SK-N-SH treated with all-trans-retinoic acid at 6 μM for 48 hours (cell line): ENCODE data around the gene NFYC.
A peak's percentile ranks its signal among the peaks of the same experiment; 100 is the strongest.

Source experiments
- ATAC-seq: fragments of 200-7000 bp; cut with Tn5 transposase; 3 replicates; pipeline ENCODE4 v1.9.1; 2020; ENCODE audit warnings: mild to moderate bottlenecking, moderate library complexity
- ARNTL ChIP-seq: fragments of 450-650 bp; formaldehyde crosslinking; IDR thresholded peaks from 2 replicates; pipeline ENCODE4 v1.5.0; 2020; ENCODE audit warnings: low read depth, mild to moderate bottlenecking, moderate library complexity, borderline replicate concordance
- BACH2 ChIP-seq: fragments of 250-450 bp; sonication (Bioruptor Pico); IDR thresholded peaks from 2 replicates; pipeline ENCODE4 v1.9.0; 2021; ENCODE audit warnings: mild to moderate bottlenecking, borderline replicate concordance
- CSDC2 ChIP-seq: fragments of 250-450 bp; sonication (Bioruptor Pico); IDR thresholded peaks from 2 replicates; pipeline ENCODE4 v1.5.0; 2020; ENCODE audit warnings: mild to moderate bottlenecking, moderate library complexity
- CSRNP3 ChIP-seq: fragments of 250-450 bp; sonication (Bioruptor Pico); IDR thresholded peaks from 2 replicates; pipeline ENCODE4 v1.5.1; 2021; ENCODE audit warnings: mild to moderate bottlenecking, moderate library complexity
- ESRRG ChIP-seq: fragments of 250-450 bp; sonication (Bioruptor Pico); IDR thresholded peaks from 2 replicates; pipeline ENCODE4 v1.6.1; 2021; ENCODE audit warnings: mild to moderate bottlenecking
- GLIS3 ChIP-seq: fragments of 250-450 bp; sonication (Bioruptor Pico); IDR thresholded peaks from 2 replicates; pipeline ENCODE4 v1.5.0; 2020; ENCODE audit warnings: mild to moderate bottlenecking, moderate library complexity
- ISL1 ChIP-seq: fragments of 250-450 bp; sonication (Bioruptor Pico); IDR thresholded peaks from 2 replicates; pipeline ENCODE4 v2.1.2; 2022; ENCODE audit warnings: mild to moderate bottlenecking, moderate library complexity
- OSR1 ChIP-seq: fragments of 250-450 bp; sonication (Bioruptor Pico); IDR thresholded peaks from 2 replicates; pipeline ENCODE4 v1.8.0; 2022; ENCODE audit warnings: moderate library complexity, mild to moderate bottlenecking, inconsistent platforms
- PPARA ChIP-seq: fragments of 250-450 bp; sonication (Bioruptor Pico); IDR thresholded peaks from 2 replicates; pipeline ENCODE4 v1.5.0; 2020; ENCODE audit warnings: mild to moderate bottlenecking, borderline replicate concordance
- RARB ChIP-seq: fragments of 250-450 bp; sonication (Bioruptor Pico); IDR thresholded peaks from 2 replicates; pipeline ENCODE4 v1.8.0; 2021; ENCODE audit warnings: mild to moderate bottlenecking, moderate library complexity
- SNAI2 ChIP-seq: fragments of 250-450 bp; sonication (Bioruptor Pico); IDR thresholded peaks from 2 replicates; pipeline ENCODE4 v1.5.0; 2020; ENCODE audit warnings: mild to moderate bottlenecking, moderate library complexity
- TCF4 ChIP-seq: fragments of 250-450 bp; sonication (Bioruptor Pico); IDR thresholded peaks from 2 replicates; pipeline ENCODE4 v1.8.0; 2021; ENCODE audit warnings: mild to moderate bottlenecking, moderate library complexity, borderline replicate concordance
- TOX ChIP-seq: fragments of 250-450 bp; sonication (Bioruptor Pico); IDR thresholded peaks from 2 replicates; pipeline ENCODE4 v1.8.0; 2021; ENCODE audit warnings: mild to moderate bottlenecking, moderate library complexity, borderline replicate concordance
- TSHZ2 ChIP-seq: fragments of 250-450 bp; sonication (Bioruptor Pico); IDR thresholded peaks from 2 replicates; pipeline ENCODE4 v1.5.0; 2020; ENCODE audit warnings: mild to moderate bottlenecking, moderate library complexity
- ZC3H10 ChIP-seq: fragments of 250-450 bp; sonication (Bioruptor Pico); IDR thresholded peaks from 2 replicates; pipeline ENCODE4 v1.5.1; 2021; ENCODE audit warnings: mild to moderate bottlenecking, moderate library complexity
- ZFP3 ChIP-seq: fragments of 250-450 bp; sonication (Bioruptor Pico); IDR thresholded peaks from 2 replicates; pipeline ENCODE4 v1.5.0; 2020; ENCODE audit warnings: mild to moderate bottlenecking, moderate library complexity
- ZFP30 ChIP-seq: fragments of 450-650 bp; formaldehyde crosslinking; IDR thresholded peaks from 2 replicates; pipeline ENCODE4 v1.5.0; 2022; ENCODE audit warnings: mild to moderate bottlenecking, moderate library complexity
- ZNF565 ChIP-seq: fragments of 450-650 bp; formaldehyde crosslinking; conservative IDR thresholded peaks from 2 replicates; pipeline ENCODE4 v1.5.0; 2020; ENCODE audit warnings: low read depth, mild to moderate bottlenecking, moderate library complexity
- ZNF70 ChIP-seq: fragments of 450-650 bp; formaldehyde crosslinking; IDR thresholded peaks from 2 replicates; pipeline ENCODE4 v1.5.0; 2020; ENCODE audit warnings: mild to moderate bottlenecking, moderate library complexity
- ZNF8 ChIP-seq: fragments of 450-650 bp; formaldehyde crosslinking; IDR thresholded peaks from 2 replicates; pipeline ENCODE4 v1.5.0; 2020; ENCODE audit warnings: mild to moderate bottlenecking, moderate library complexity
- TF ChIP-seq, protein P1 (sequence below): fragments of 250-450 bp; sonication (Bioruptor Pico); IDR thresholded peaks from 2 replicates; pipeline ENCODE4 v1.8.0; 2020; ENCODE audit warnings: mild to moderate bottlenecking, moderate library complexity, borderline replicate concordance
- TF ChIP-seq, protein P2 (sequence below): fragments of 250-450 bp; sonication (Bioruptor Pico); IDR thresholded peaks from 2 replicates; pipeline ENCODE4 v1.8.0; 2021; ENCODE audit warnings: low read depth, mild to moderate bottlenecking, moderate library complexity, borderline replicate concordance

Gene NFYC

DNA sequence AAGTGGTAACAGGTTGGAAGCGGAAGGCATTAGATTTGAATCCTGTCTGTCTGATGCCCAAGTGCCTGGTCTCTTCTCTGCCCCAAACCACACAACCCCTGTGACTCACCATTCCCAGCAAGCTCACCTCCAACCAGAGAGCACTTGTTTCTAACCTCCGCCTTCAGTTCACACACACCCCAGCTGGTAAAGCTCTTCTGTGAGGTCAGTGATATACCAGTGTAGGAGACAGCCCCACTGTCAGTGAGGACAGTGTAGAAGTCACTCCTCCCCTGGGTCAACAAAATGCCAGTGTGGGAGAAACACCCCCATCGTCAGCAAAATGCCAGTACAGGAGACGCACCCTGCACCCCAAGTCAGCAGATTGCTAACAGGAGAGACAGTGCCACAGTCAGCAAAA is 28.6 kb upstream of the NFYC start:
- ATAC-seq: peak; percentile 15
- no peak for TF ChIP-seq CSRNP3 (CRISPR knock-in tag)
- no peak for TF ChIP-seq BACH2 (CRISPR knock-in tag)
- TF ChIP-seq, protein P1, sequence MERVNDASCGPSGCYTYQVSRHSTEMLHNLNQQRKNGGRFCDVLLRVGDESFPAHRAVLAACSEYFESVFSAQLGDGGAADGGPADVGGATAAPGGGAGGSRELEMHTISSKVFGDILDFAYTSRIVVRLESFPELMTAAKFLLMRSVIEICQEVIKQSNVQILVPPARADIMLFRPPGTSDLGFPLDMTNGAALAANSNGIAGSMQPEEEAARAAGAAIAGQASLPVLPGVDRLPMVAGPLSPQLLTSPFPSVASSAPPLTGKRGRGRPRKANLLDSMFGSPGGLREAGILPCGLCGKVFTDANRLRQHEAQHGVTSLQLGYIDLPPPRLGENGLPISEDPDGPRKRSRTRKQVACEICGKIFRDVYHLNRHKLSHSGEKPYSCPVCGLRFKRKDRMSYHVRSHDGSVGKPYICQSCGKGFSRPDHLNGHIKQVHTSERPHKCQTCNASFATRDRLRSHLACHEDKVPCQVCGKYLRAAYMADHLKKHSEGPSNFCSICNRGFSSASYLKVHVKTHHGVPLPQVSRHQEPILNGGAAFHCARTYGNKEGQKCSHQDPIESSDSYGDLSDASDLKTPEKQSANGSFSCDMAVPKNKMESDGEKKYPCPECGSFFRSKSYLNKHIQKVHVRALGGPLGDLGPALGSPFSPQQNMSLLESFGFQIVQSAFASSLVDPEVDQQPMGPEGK (CRISPR knock-in tag): no peak
- TF ChIP-seq TOX (CRISPR knock-in tag): no peak
- TF ChIP-seq OSR1: no peak
- TF ChIP-seq ZNF565 (CRISPR knock-in tag): no peak
- TF ChIP-seq RARB: no peak
- TF ChIP-seq, protein P2, sequence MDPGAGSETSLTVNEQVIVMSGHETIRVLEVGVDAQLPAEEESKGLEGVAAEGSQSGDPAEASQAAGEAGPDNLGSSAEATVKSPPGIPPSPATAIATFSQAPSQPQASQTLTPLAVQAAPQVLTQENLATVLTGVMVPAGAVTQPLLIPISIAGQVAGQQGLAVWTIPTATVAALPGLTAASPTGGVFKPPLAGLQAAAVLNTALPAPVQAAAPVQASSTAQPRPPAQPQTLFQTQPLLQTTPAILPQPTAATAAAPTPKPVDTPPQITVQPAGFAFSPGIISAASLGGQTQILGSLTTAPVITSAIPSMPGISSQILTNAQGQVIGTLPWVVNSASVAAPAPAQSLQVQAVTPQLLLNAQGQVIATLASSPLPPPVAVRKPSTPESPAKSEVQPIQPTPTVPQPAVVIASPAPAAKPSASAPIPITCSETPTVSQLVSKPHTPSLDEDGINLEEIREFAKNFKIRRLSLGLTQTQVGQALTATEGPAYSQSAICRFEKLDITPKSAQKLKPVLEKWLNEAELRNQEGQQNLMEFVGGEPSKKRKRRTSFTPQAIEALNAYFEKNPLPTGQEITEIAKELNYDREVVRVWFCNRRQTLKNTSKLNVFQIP: no peak
- no peak for TF ChIP-seq TCF4
- TF ChIP-seq CSDC2 (CRISPR knock-in tag): no peak
- TF ChIP-seq ESRRG: no peak
- no peak for TF ChIP-seq SNAI2 (CRISPR knock-in tag)

- TF ChIP-seq TCF4: peak; percentile 73; the same call in 1 of the 2 replicates
- no peak for TF ChIP-seq OSR1
- ATAC-seq: no peak
Observed at GRCh38 chr1:40663324-40664166, 28.0 kb upstream of the NFYC start.

GRCh38 chr1:40664167-40664537 is 27.4 kb upstream of the NFYC start:
- ATAC-seq: no peak
- TF ChIP-seq PPARA (CRISPR knock-in tag) (no peak), CSRNP3 (CRISPR knock-in tag) (no peak), ZFP3 (no peak), ZNF8 (no peak), SNAI2 (CRISPR knock-in tag) (no peak), GLIS3 (CRISPR knock-in tag) (no peak), ARNTL (no peak)

GRCh38 chr1:40664791-40665190 is 26.7 kb upstream of the NFYC start:
- no peak for ATAC-seq
- no peak for TF ChIP-seq BACH2 (CRISPR knock-in tag)
- TF ChIP-seq ZFP30 (CRISPR knock-in tag): no peak
- TF ChIP-seq ZC3H10: no peak
- TF ChIP-seq, protein P2: no peak
- no peak for TF ChIP-seq CSRNP3 (CRISPR knock-in tag)
- no peak for TF ChIP-seq OSR1
- no peak for TF ChIP-seq CSDC2 (CRISPR knock-in tag)
- TF ChIP-seq ZNF8: no peak
- no peak for TF ChIP-seq TCF4
- no peak for TF ChIP-seq SNAI2 (CRISPR knock-in tag)
- TF ChIP-seq ARNTL: no peak
- TF ChIP-seq ZFP3: no peak
- TF ChIP-seq TSHZ2 (CRISPR knock-in tag): no peak
- no peak for TF ChIP-seq RARB
- TF ChIP-seq ZNF70 (CRISPR knock-in tag): no peak
- TF ChIP-seq ISL1 (CRISPR knock-in tag): no peak
- no peak for TF ChIP-seq ZNF565 (CRISPR knock-in tag)
- TF ChIP-seq ESRRG: no peak
- TF ChIP-seq, all 23 proteins: peak for 0
